HFFc6 (cell line): Measurements from ENCODE around the gene HDAC6. TPM values are rescaled to one million over a fixed set of nuclear protein-coding genes. Genes with fewer than 3 reads are reported as not detected.

Experiments used
- DNase-seq: peaks from one replicate; pipeline ENCODE4 v3.0.0-alpha.2; 2018
- H3K27ac Mint-ChIP-seq: 2 replicates; pipeline ENCODE4 v1.8.0; 2020; ENCODE audit warnings: mild to moderate bottlenecking, mixed read lengths
- H3K27me3 Mint-ChIP-seq: 2 replicates; pipeline ENCODE4 v1.8.0; 2021; ENCODE audit warnings: mild to moderate bottlenecking, moderate library complexity, mixed read lengths; ENCODE audit not compliant: insufficient read depth
- H3K36me3 Mint-ChIP-seq: 2 replicates; pipeline ENCODE4 v1.8.0; 2021; ENCODE audit warnings: low read depth, mixed read lengths
- H3K4me1 Mint-ChIP-seq: 2 replicates; pipeline ENCODE4 v1.8.0; 2020; ENCODE audit warnings: low read depth, mixed read lengths
- H3K4me3 Mint-ChIP-seq: 2 replicates; pipeline ENCODE4 v1.8.0; 2020; ENCODE audit warnings: mild to moderate bottlenecking, moderate library complexity, mixed read lengths
- H3K9me3 Mint-ChIP-seq: 2 replicates; pipeline ENCODE4 v1.8.0; 2020; ENCODE audit warnings: mild to moderate bottlenecking, mixed read lengths
- CTCF ChIP-seq: fragments of 200-600 bp; sonication (generic); IDR thresholded peaks from 2 replicates; pipeline ENCODE4 v1.5.0; 2021; ENCODE audit warnings: antibody characterized with exemption, mild to moderate bottlenecking
- total RNA-seq, 6 experiments: library from RNA; stranded (reverse); fragmentation: NEBNext Ultra II Directional; extraction: Animal tissue kit (Norgen Biotek cat#: 25700); gene quantifications; 2 replicates in 1 of 6; 3 replicates in 5 of 6; pipeline ENCODE4 v1.2.3, GENCODE V29; 2021

The HDAC6 gene
- total RNA-seq, 6 experiments from 2014 or later: 22.4 to 30.8 (median 27.1) TPM

- Mint-ChIP-seq H3K27ac (no peak overlapping the region), H3K4me3 (no peak overlapping the region), H3K36me3 (no peaks in the 10 kb centered on the region), H3K27me3 (peaks cover 26% of the 10 kb centered on the region), H3K4me1 (no peaks in the 10 kb centered on the region; the same call in 1 of the 2 replicates), H3K9me3 (no peaks in the 10 kb centered on the region)
- no peak for DNase-seq
- no peak for TF ChIP-seq CTCF
Measured at GRCh38 chrX:48831136-48831908, 29.5 kb downstream of the HDAC6 start.

- Mint-ChIP-seq H3K4me1 (no peaks in the 10 kb centered on the region; the same call in 1 of the 2 replicates), H3K9me3 (no peaks in the 10 kb centered on the region), H3K4me3 (no peak overlapping the region), H3K36me3 (no peaks in the 10 kb centered on the region), H3K27me3 (peaks cover 30% of the 10 kb centered on the region), H3K27ac (no peak overlapping the region)
- TF ChIP-seq CTCF: no peak
- no peak for DNase-seq
Measured at GRCh38 chrX:48831909-48832291, 30.0 kb downstream of the HDAC6 start.

- H3K27ac Mint-ChIP-seq: no peak overlapping the region
- peaks cover 31% of the 10 kb centered on the region for H3K27me3 Mint-ChIP-seq
Measured at GRCh38 chrX:48833542-48834138, 31.8 kb downstream of the HDAC6 start.

GRCh38 chrX:48834383-48834709, 32.5 kb downstream of the HDAC6 start:
- peaks cover 31% of the 10 kb centered on the region for H3K27me3 Mint-ChIP-seq

More at GRCh38 chrX:48833542-48834138, 31.8 kb downstream of the HDAC6 start:
- no peak overlapping the region for H3K4me3 Mint-ChIP-seq
- no peak for TF ChIP-seq CTCF
- H3K4me1 Mint-ChIP-seq: no peaks in the 10 kb centered on the region; the same call in 1 of the 2 replicates
- no peaks in the 10 kb centered on the region for H3K36me3 Mint-ChIP-seq
- H3K9me3 Mint-ChIP-seq: no peaks in the 10 kb centered on the region
- DNase-seq: no peak

More at GRCh38 chrX:48834383-48834709, 32.5 kb downstream of the HDAC6 start:
- H3K36me3 Mint-ChIP-seq: no peaks in the 10 kb centered on the region
- H3K9me3 Mint-ChIP-seq: no peaks in the 10 kb centered on the region
- H3K4me3 Mint-ChIP-seq: no peak overlapping the region; the same call in 1 of the 2 replicates
- DNase-seq: no peak
- TF ChIP-seq CTCF: no peak
- no peak overlapping the region for H3K27ac Mint-ChIP-seq
- H3K4me1 Mint-ChIP-seq: no peaks in the 10 kb centered on the region; the same call in 1 of the 2 replicates
